ENCODE results near the gene SALL3.

- TF ChIP-seq, protein P1, sequence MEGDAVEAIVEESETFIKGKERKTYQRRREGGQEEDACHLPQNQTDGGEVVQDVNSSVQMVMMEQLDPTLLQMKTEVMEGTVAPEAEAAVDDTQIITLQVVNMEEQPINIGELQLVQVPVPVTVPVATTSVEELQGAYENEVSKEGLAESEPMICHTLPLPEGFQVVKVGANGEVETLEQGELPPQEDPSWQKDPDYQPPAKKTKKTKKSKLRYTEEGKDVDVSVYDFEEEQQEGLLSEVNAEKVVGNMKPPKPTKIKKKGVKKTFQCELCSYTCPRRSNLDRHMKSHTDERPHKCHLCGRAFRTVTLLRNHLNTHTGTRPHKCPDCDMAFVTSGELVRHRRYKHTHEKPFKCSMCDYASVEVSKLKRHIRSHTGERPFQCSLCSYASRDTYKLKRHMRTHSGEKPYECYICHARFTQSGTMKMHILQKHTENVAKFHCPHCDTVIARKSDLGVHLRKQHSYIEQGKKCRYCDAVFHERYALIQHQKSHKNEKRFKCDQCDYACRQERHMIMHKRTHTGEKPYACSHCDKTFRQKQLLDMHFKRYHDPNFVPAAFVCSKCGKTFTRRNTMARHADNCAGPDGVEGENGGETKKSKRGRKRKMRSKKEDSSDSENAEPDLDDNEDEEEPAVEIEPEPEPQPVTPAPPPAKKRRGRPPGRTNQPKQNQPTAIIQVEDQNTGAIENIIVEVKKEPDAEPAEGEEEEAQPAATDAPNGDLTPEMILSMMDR (IDR thresholded peaks at IDR 0.05) = no peak
- TF ChIP-seq POLR2AphosphoS5 (IDR thresholded peaks at IDR 0.05) (no peak), POLR2A (IDR thresholded peaks at IDR 0.05) (no peak)
Measured at GRCh38 chr18:78972930-78973331, 6.7 kb upstream of the SALL3 start.

All from gastroesophageal sphincter (tissue), 3 donors.